H9 (cell line): ENCODE measurements around the gene UBN2. TPM values are rescaled to one million over a fixed set of nuclear protein-coding genes. Genes with fewer than 3 reads are reported as not detected.

ENCODE experiments used
- DNase-seq: peaks from one replicate; pipeline ENCODE4 v3.0.0-alpha.2; 2017
- H2AFZ ChIP-seq: one replicate; pipeline ENCODE4 v1.6.1; 2013; ENCODE audit warnings: mild to moderate bottlenecking, low read length, control low read depth, moderate library complexity
- H2AK5ac ChIP-seq: 2 replicates; pipeline ENCODE4 v1.6.1; 2013; ENCODE audit warnings: low read length, control low read depth, mixed read lengths; ENCODE audit not compliant: insufficient read length
- H2BK120ac ChIP-seq: one replicate; pipeline ENCODE4 v1.6.1; 2013; ENCODE audit warnings: low read depth, mild to moderate bottlenecking, low read length, control low read depth, inconsistent platforms; ENCODE audit not compliant: poor library complexity, severe bottlenecking
- H2BK12ac ChIP-seq: 2 replicates; pipeline ENCODE4 v1.6.1; 2013; ENCODE audit warnings: low read length, control low read depth, mixed read lengths, low read depth; ENCODE audit not compliant: insufficient read length
- H2BK15ac ChIP-seq: 2 replicates; pipeline ENCODE4 v1.6.1; 2013; ENCODE audit warnings: low read depth, low read length, control low read depth
- H2BK20ac ChIP-seq: one replicate; pipeline ENCODE4 v1.6.1; 2013; ENCODE audit warnings: low read depth, mild to moderate bottlenecking, low read length, control low read depth, inconsistent platforms; ENCODE audit not compliant: poor library complexity, severe bottlenecking
- H2BK5ac ChIP-seq: 2 replicates; pipeline ENCODE4 v1.6.1; 2013; ENCODE audit warnings: low read length, control low read depth, mixed read lengths; ENCODE audit not compliant: insufficient read length
- H3K14ac ChIP-seq: 2 replicates; pipeline ENCODE4 v1.6.1; 2013; ENCODE audit warnings: low read length, control low read depth; ENCODE audit not compliant: insufficient read depth
- H3K18ac ChIP-seq: 2 replicates; pipeline ENCODE4 v1.6.1; 2013; ENCODE audit warnings: low read depth, mild to moderate bottlenecking, mixed read lengths, low read length, control low read depth; ENCODE audit not compliant: insufficient read length
- H3K23ac ChIP-seq: 2 replicates; pipeline ENCODE4 v1.6.1; 2013; ENCODE audit warnings: low read length, control low read depth, mixed read lengths, low read depth; ENCODE audit not compliant: insufficient read length
- H3K23me2 ChIP-seq: 2 replicates; pipeline ENCODE4 v1.6.1; 2013; ENCODE audit warnings: low read depth, mild to moderate bottlenecking, mixed read lengths, low read length, control low read depth; ENCODE audit not compliant: insufficient read length, poor library complexity, severe bottlenecking
- H3K27ac ChIP-seq: 2 replicates; pipeline ENCODE4 v1.5.1; 2013; ENCODE audit warnings: low read length, control low read depth, mixed read lengths, low read depth; ENCODE audit not compliant: insufficient read length
- H3K27me3 ChIP-seq: 2 replicates; pipeline ENCODE4 v1.6.1; 2013; ENCODE audit warnings: low read length, control low read depth, inconsistent platforms; ENCODE audit not compliant: insufficient read depth
- H3K4ac ChIP-seq: 2 replicates; pipeline ENCODE4 v1.6.1; 2013; ENCODE audit warnings: low read depth, mild to moderate bottlenecking, control low read depth, inconsistent platforms, low read length, moderate library complexity
- H3K4me1 ChIP-seq: 2 replicates; pipeline ENCODE4 v1.6.1; 2013; ENCODE audit warnings: low read length, control low read depth, inconsistent platforms; ENCODE audit not compliant: insufficient read depth
- H3K4me2 ChIP-seq: 2 replicates; pipeline ENCODE4 v1.6.1; 2013; ENCODE audit warnings: low read length, control low read depth, mixed read lengths; ENCODE audit not compliant: insufficient read length, insufficient read depth
- H3K56ac ChIP-seq: 2 replicates; pipeline ENCODE4 v1.6.1; 2013; ENCODE audit warnings: low read depth, mild to moderate bottlenecking, mixed read lengths, low read length, control low read depth; ENCODE audit not compliant: insufficient read length
- H3K79me1 ChIP-seq: 2 replicates; pipeline ENCODE4 v1.6.1; 2013; ENCODE audit warnings: low read depth, mild to moderate bottlenecking, moderate library complexity, low read length, control low read depth, inconsistent platforms; ENCODE audit not compliant: insufficient read depth, poor library complexity, severe bottlenecking
- H3K79me2 ChIP-seq: 2 replicates; pipeline ENCODE4 v1.6.1; 2013; ENCODE audit warnings: low read length, control low read depth, inconsistent platforms; ENCODE audit not compliant: insufficient read depth
- H3K9ac ChIP-seq: 2 replicates; pipeline ENCODE4 v1.6.1; 2013; ENCODE audit warnings: low read length, control low read depth, mixed read lengths; ENCODE audit not compliant: insufficient read length; ENCODE audit errors: extremely low read depth
- H3K9me3 ChIP-seq: one replicate; pipeline ENCODE4 v1.6.1; 2013; ENCODE audit warnings: low read depth, low read length, inconsistent platforms; ENCODE audit not compliant: control insufficient read depth
- H3T11ph ChIP-seq: one replicate; pipeline ENCODE4 v1.6.1; 2013; ENCODE audit warnings: mild to moderate bottlenecking, low read length, control low read depth, inconsistent platforms
- H4K20me1 ChIP-seq: one replicate; pipeline ENCODE4 v1.6.1; 2013; ENCODE audit not compliant: control insufficient read depth, insufficient read length, insufficient read depth
- H4K5ac ChIP-seq: 2 replicates; pipeline ENCODE4 v1.6.1; 2013; ENCODE audit warnings: low read depth, mild to moderate bottlenecking, mixed read lengths, low read length, control low read depth; ENCODE audit not compliant: insufficient read length
- H4K8ac ChIP-seq: replicated peaks from 2 replicates; pipeline ENCODE4 v1.6.1; 2013; ENCODE audit warnings: low read length, control low read depth, mixed read lengths, low read depth; ENCODE audit not compliant: insufficient read length
- H4K91ac ChIP-seq: 2 replicates; pipeline ENCODE4 v1.6.1; 2013; ENCODE audit warnings: low read depth, mild to moderate bottlenecking, moderate library complexity, mixed read lengths, low read length, control low read depth; ENCODE audit not compliant: insufficient read length
- H3K27ac Mint-ChIP-seq, 3 experiments: 2 replicates in 2 of 3; 3 replicates in 1 of 3; pipeline ENCODE4 v1.8.0; 2020 to 2021; ENCODE audit warnings: mixed read lengths in 3 of 3, mild to moderate bottlenecking in 1 of 3, moderate library complexity in 1 of 3
- H3K27me3 Mint-ChIP-seq: 2 replicates; pipeline ENCODE4 v1.8.0; 2021; ENCODE audit warnings: low read depth, mild to moderate bottlenecking, moderate library complexity, mixed read lengths
- H3K36me3 Mint-ChIP-seq, 3 experiments: 2 replicates in 2 of 3; 3 replicates in 1 of 3; pipeline ENCODE4 v1.8.0; 2020 to 2021; ENCODE audit warnings: low read depth in 3 of 3, mixed read lengths in 3 of 3; ENCODE audit not compliant: insufficient read depth in 1 of 3
- H3K4me1 Mint-ChIP-seq, 2 experiments: 2 replicates each; pipeline ENCODE4 v1.8.0; 2020; ENCODE audit warnings: mixed read lengths in 2 of 2
- H3K4me3 Mint-ChIP-seq, 2 experiments: 2 replicates in 1 of 2; 3 replicates in 1 of 2; pipeline ENCODE4 v1.8.0; 2020 to 2021; ENCODE audit warnings: mild to moderate bottlenecking in 2 of 2, mixed read lengths in 2 of 2, moderate library complexity in 1 of 2
- H3K9me3 Mint-ChIP-seq, 2 experiments: 2 replicates in 1 of 2; 3 replicates in 1 of 2; pipeline ENCODE4 v1.8.0; 2020; ENCODE audit warnings: mild to moderate bottlenecking in 2 of 2, mixed read lengths in 2 of 2, moderate library complexity in 1 of 2
- WGBS: extraction: QIAGEN DNeasy Blood & Tissue Kit; methylation state at CpG from one replicate; pipeline ENCODE4 v1.1.7; 2013; ENCODE audit warnings: missing lambda C conversion rate, low lambda C conversion rate, mixed read lengths; ENCODE audit not compliant: insufficient read length; ENCODE audit errors: extremely low coverage; 5-methylcytosine and 5-hydroxymethylcytosine counted together
- total RNA-seq: library from RNA; stranded (reverse); gene quantifications from 2 replicates; pipeline ENCODE4 v1.2.1, GENCODE V29; 2021
- TF ChIP-seq, protein P1 (sequence below): fragments of 200-600 bp; sonication (generic); conservative IDR thresholded peaks from 3 replicates; pipeline ENCODE4 v1.8.0; 2021; ENCODE audit warnings: antibody characterized with exemption, mild to moderate bottlenecking

UBN2 gene
- total RNA-seq, 1 experiment from 2014 or later: 27.6 TPM

- H3K27me3 Mint-ChIP-seq: peaks cover 12% of the 10 kb centered on the region
- H4K91ac ChIP-seq: no peak overlapping the region
- H2AFZ ChIP-seq: no peak overlapping the region
- H3K56ac ChIP-seq: no peak overlapping the region
- H3K27ac ChIP-seq: no peak overlapping the region
- no peak overlapping the region for H4K5ac ChIP-seq
- H3K9me3 Mint-ChIP-seq: peaks cover 5 to 6% of the 10 kb centered on the region in 2 experiments; a peak in 4 of 5 replicates
- no peaks in the 10 kb centered on the region for H3K4me1 Mint-ChIP-seq
- H2BK20ac ChIP-seq: no peak overlapping the region
- no peaks in the 10 kb centered on the region for H3K23me2 ChIP-seq
- H3K4me3 Mint-ChIP-seq: no peak overlapping the region
- H3K27ac Mint-ChIP-seq: no peak overlapping the region
- no peaks in the 10 kb centered on the region for H3K79me2 ChIP-seq
- no peak overlapping the region for H3K18ac ChIP-seq
- no peak overlapping the region for H3K23ac ChIP-seq
- H3K14ac ChIP-seq: no peak overlapping the region
- no peaks in the 10 kb centered on the region for H3K79me1 ChIP-seq
- no peaks in the 10 kb centered on the region for H3K9me3 ChIP-seq
- no peak for DNase-seq
- no peak overlapping the region for H2BK5ac ChIP-seq
- no peak overlapping the region for H3K9ac ChIP-seq
- H2AK5ac ChIP-seq: peak overlapping the region; percentile 69
- no peaks in the 10 kb centered on the region for H4K20me1 ChIP-seq
- no peak overlapping the region for H2BK15ac ChIP-seq
- no peak overlapping the region for H3K4me2 ChIP-seq
- no peaks in the 10 kb centered on the region for H3K4me1 ChIP-seq
- no peak overlapping the region for H2BK120ac ChIP-seq
- H3K36me3 Mint-ChIP-seq: peaks cover 0 to 5% (median 4%) of the 10 kb centered on the region in 3 experiments; a peak in 4 of 7 replicates
- no peak overlapping the region for H4K8ac ChIP-seq
- H2BK12ac ChIP-seq: no peak overlapping the region
- WGBS: no CpG with 5 or more reads among the region's 4 CpGs
- H3K4ac ChIP-seq: no peak overlapping the region
- no peaks in the 10 kb centered on the region for H3K27me3 ChIP-seq
- H3T11ph ChIP-seq: no peak overlapping the region
- TF ChIP-seq, protein P1, sequence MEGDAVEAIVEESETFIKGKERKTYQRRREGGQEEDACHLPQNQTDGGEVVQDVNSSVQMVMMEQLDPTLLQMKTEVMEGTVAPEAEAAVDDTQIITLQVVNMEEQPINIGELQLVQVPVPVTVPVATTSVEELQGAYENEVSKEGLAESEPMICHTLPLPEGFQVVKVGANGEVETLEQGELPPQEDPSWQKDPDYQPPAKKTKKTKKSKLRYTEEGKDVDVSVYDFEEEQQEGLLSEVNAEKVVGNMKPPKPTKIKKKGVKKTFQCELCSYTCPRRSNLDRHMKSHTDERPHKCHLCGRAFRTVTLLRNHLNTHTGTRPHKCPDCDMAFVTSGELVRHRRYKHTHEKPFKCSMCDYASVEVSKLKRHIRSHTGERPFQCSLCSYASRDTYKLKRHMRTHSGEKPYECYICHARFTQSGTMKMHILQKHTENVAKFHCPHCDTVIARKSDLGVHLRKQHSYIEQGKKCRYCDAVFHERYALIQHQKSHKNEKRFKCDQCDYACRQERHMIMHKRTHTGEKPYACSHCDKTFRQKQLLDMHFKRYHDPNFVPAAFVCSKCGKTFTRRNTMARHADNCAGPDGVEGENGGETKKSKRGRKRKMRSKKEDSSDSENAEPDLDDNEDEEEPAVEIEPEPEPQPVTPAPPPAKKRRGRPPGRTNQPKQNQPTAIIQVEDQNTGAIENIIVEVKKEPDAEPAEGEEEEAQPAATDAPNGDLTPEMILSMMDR: no peak
Observed at GRCh38 chr7:139334399-139335150, 103.5 kb downstream of the UBN2 start.
